ENCODE results near the gene GET4. TPM values are rescaled to one million over a fixed set of nuclear protein-coding genes. Genes with fewer than 3 reads are reported as not detected.

The GET4 gene
- total and polyA plus RNA-seq, 2 of the 13 experiments (the other 11 are each of a cell fraction or from before 2014, with no cell fraction given) = 28.2 to 35.2 TPM

- no peak for TF ChIP-seq ZNF646 (CRISPR knock-in tag; IDR thresholded peaks at IDR 0.05)
- TF ChIP-seq ZNF576 (CRISPR knock-in tag; IDR thresholded peaks at IDR 0.05) = no peak
- TF ChIP-seq CENPX (CRISPR knock-in tag; IDR thresholded peaks at IDR 0.05) = no peak
- no peak for TF ChIP-seq ZNF383 (CRISPR knock-in tag; IDR thresholded peaks at IDR 0.05; ENCODE audit: borderline replicate concordance)
Measured at GRCh38 chr7:879093-879492, 2.7 kb downstream of the GET4 start (continued).

GRCh38 chr7:879706-880105, 3.4 kb downstream of the GET4 start:
- TF ChIP-seq ARNT (IDR thresholded peaks at IDR 0.05) (no peak), ZNF280D (CRISPR knock-in tag; IDR thresholded peaks at IDR 0.05) (no peak), ZNF776 (CRISPR knock-in tag; IDR thresholded peaks at IDR 0.05) (no peak), ATF2 (CRISPR knock-in tag; IDR thresholded peaks at IDR 0.05) (no peak), ZNF484 (CRISPR knock-in tag; IDR thresholded peaks at IDR 0.05; ENCODE audit: borderline replicate concordance, low read depth) (no peak), ZBTB3 (CRISPR knock-in tag; IDR thresholded peaks at IDR 0.05; ENCODE audit: borderline replicate concordance, low read depth) (no peak), ZNF382 (CRISPR knock-in tag; IDR thresholded peaks at IDR 0.05; ENCODE audit: borderline replicate concordance) (no peak)
- WGBS (ENCODE audit: low lambda C conversion rate) = 86% methylated on average over 14 of the region's 14 CpGs
- Histone ChIP-seq H3K27me3 (ENCODE audit: control insufficient read depth in 1 of 2, insufficient read depth in 2 of 2, low read length in 2 of 2) (no peaks in the 10 kb centered on the region), H3K27ac (ENCODE audit: extremely low read length, insufficient read depth, low read length) (no peak overlapping the region), H3K9me3 (ENCODE audit: low read length) (no peaks in the 10 kb centered on the region), H2AFZ (ENCODE audit: low read length) (no peak overlapping the region), H3K4me2 (ENCODE audit: low read depth, low read length) (no peak overlapping the region), H3K4me1 (ENCODE audit: insufficient read depth, low read length) (peaks cover 39% of the 10 kb centered on the region), H4K20me1 (ENCODE audit: insufficient read depth, low read length) (peaks cover 41% of the 10 kb centered on the region; the same call in 1 of the 2 replicates), H3K36me3 (replicated peaks in 1 of 2; ENCODE audit: control insufficient read depth in 1 of 2, insufficient read depth in 2 of 2, low read length in 2 of 2) (peaks cover 3 to 11% of the 10 kb centered on the region in 2 experiments; a peak in 3 of 5 replicates), H3K9ac (ENCODE audit: insufficient read depth, low read depth, low read length) (no peak overlapping the region), H3K4me3 (replicated peaks in 1 of 3; ENCODE audit: insufficient read depth in 1 of 3, low read depth in 2 of 3, low read length in 3 of 3) (no peak overlapping the region), H3K79me2 (ENCODE audit: insufficient read depth, low read length) (peaks cover 67% of the 10 kb centered on the region)
- intact Hi-C loops (cut with micrococcal nuclease; ENCODE audit: unreplicated experiment) = loop anchor here (5.0 to 10.0 kb wide), 2 partner anchors 65 to 73 kb away; partner anchors contain the start of gene ADAP1
- FAIRE-seq (no peak), ATAC-seq (no peak), DNase-seq (ENCODE audit: low spot score) (no peak)
- no TSS peak for BruUV-seq (replicated peaks)
- in situ Hi-C loops (cut with HindIII; ENCODE audit: extremely low pct_ligation_motif_present, low pct_unique_long_range_greater_than_20kb) = no loop called here
- POLR2A ChIA-PET = interaction anchor here (1.0 to 2.0 kb wide), 2 partner anchors 12 to 22 kb away, joined by 4 to 6 read pairs; no protein-coding TSS in a partner anchor
- CTCF ChIA-PET (ENCODE audit: low intra/inter-chr PET ratio, low total read pairs) = no interaction called here

Measured in HepG2 (cell line).